HEK293 (cell line): Measurements from ENCODE around the gene KDF1.

ENCODE experiments used
- CTCF ChIA-PET: fragments of 350-600 bp; formaldehyde crosslinking; extraction: SDS; loops from one replicate; lab custom pipeline; 2021; ENCODE audit warnings: antibody characterized with exemption; lab: Yijun Ruan, JAX
- POLR2A ChIA-PET: fragments of 300-600 bp; formaldehyde crosslinking; extraction: SDS; loops from one replicate; lab custom pipeline; 2020; ENCODE audit warnings: antibody characterized with exemption, inconsistent platforms; lab: Yijun Ruan, JAX
- H3K27ac ChIP-seq: fragments of 200-500 bp; sonication (Bioruptor generic); 2 replicates; pipeline ENCODE4 v1.5.1; 2014; ENCODE audit warnings: low read depth, low read length, control low read depth, inconsistent platforms; ENCODE audit errors: extremely low read depth
- H3K36me3 ChIP-seq, 2 experiments: fragments of 200-500 bp in 1 of 2; sonication (Bioruptor generic) in 1 of 2; 1 replicate in 1 of 2; 2 replicates in 1 of 2; pipeline ENCODE4 v1.5.1; 2014 to 2017; ENCODE audit warnings: inconsistent platforms in 2 of 2, low read length in 2 of 2; ENCODE audit not compliant: control insufficient read depth in 2 of 2, insufficient read depth in 1 of 2
- H3K4me1 ChIP-seq: fragments of 200-500 bp; sonication (Bioruptor generic); 2 replicates; pipeline ENCODE4 v1.5.1; 2014; ENCODE audit warnings: mild to moderate bottlenecking, low read length, inconsistent platforms; ENCODE audit not compliant: control insufficient read depth, insufficient read depth
- H3K4me3 ChIP-seq: 2 replicates; pipeline ENCODE4 v1.5.1; 2011; ENCODE audit warnings: low read depth, mild to moderate bottlenecking, control low read depth, low read length, moderate library complexity
- H3K9me3 ChIP-seq: fragments of 200-500 bp; sonication (Bioruptor generic); 2 replicates; pipeline ENCODE4 v1.5.1; 2014; ENCODE audit warnings: low read depth, low read length, inconsistent platforms; ENCODE audit not compliant: control insufficient read depth, insufficient read depth
- CTCF ChIP-seq: fragments of 450-650 bp; formaldehyde crosslinking; IDR thresholded peaks from 2 replicates; pipeline ENCODE4 v1.5.1; 2016; ENCODE audit warnings: missing biosample characterization, missing genetic modification characterization
- FEZF1 ChIP-seq: fragments of 450-650 bp; formaldehyde crosslinking; IDR thresholded peaks from 2 replicates; pipeline ENCODE4 v1.5.1; 2016; ENCODE audit warnings: missing biosample characterization, missing genetic modification characterization
- HOXD13 ChIP-seq: sonication (generic); formaldehyde crosslinking; IDR thresholded peaks from 2 replicates; pipeline ENCODE4 v1.8.0; 2022; ENCODE audit warnings: missing genetic modification reagents, borderline replicate concordance
- OSR2 ChIP-seq: fragments of 450-650 bp; formaldehyde crosslinking; IDR thresholded peaks from 2 replicates; pipeline ENCODE4 v1.5.1; 2016; ENCODE audit warnings: missing biosample characterization, missing genetic modification characterization
- ZNF140 ChIP-seq: fragments of 450-650 bp; formaldehyde crosslinking; IDR thresholded peaks from 2 replicates; pipeline ENCODE4 v1.5.1; 2016; ENCODE audit warnings: missing biosample characterization, missing genetic modification characterization
- ZNF19 ChIP-seq: fragments of 450-650 bp; formaldehyde crosslinking; IDR thresholded peaks from 2 replicates; pipeline ENCODE4; 2016; ENCODE audit warnings: missing biosample characterization, missing genetic modification characterization, low read depth
- ZNF223 ChIP-seq: fragments of 450-650 bp; formaldehyde crosslinking; IDR thresholded peaks from 2 replicates; pipeline ENCODE4 v1.5.1; 2016; ENCODE audit warnings: missing biosample characterization, missing genetic modification characterization
- ZNF302 ChIP-seq: fragments of 450-650 bp; formaldehyde crosslinking; IDR thresholded peaks from 2 replicates; pipeline ENCODE4 v1.5.1; 2016; ENCODE audit warnings: missing biosample characterization, missing genetic modification characterization, low read depth
- ZNF366 ChIP-seq: fragments of 450-650 bp; formaldehyde crosslinking; conservative IDR thresholded peaks from 2 replicates; pipeline ENCODE4 v1.5.1; 2016; ENCODE audit warnings: missing biosample characterization, missing genetic modification characterization
- ZNF510 ChIP-seq: fragments of 450-650 bp; formaldehyde crosslinking; IDR thresholded peaks from 2 replicates; pipeline ENCODE4 v1.5.1; 2018; ENCODE audit warnings: mild to moderate bottlenecking, missing genetic modification characterization, missing biosample characterization; ENCODE audit not compliant: insufficient replicate concordance
- ZNF529 ChIP-seq: fragments of 450-650 bp; formaldehyde crosslinking; IDR thresholded peaks from 2 replicates; pipeline ENCODE4 v1.5.1; 2017; ENCODE audit warnings: missing genetic modification characterization, missing biosample characterization; ENCODE audit not compliant: insufficient replicate concordance
- ZNF664 ChIP-seq: fragments of 450-650 bp; formaldehyde crosslinking; IDR thresholded peaks from 2 replicates; pipeline ENCODE4 v1.5.1; 2016; ENCODE audit warnings: missing biosample characterization, missing genetic modification characterization
- ZNF785 ChIP-seq: fragments of 450-650 bp; formaldehyde crosslinking; IDR thresholded peaks from 2 replicates; pipeline ENCODE4 v1.5.1; 2016; ENCODE audit warnings: missing biosample characterization, missing genetic modification characterization
- ZXDB ChIP-seq: fragments of 450-650 bp; formaldehyde crosslinking; IDR thresholded peaks from 2 replicates; pipeline ENCODE4 v1.5.1; 2016; ENCODE audit warnings: missing biosample characterization, missing genetic modification characterization
- TF ChIP-seq, protein P1 (sequence below): fragments of 450-650 bp; formaldehyde crosslinking; IDR thresholded peaks from 2 replicates; pipeline ENCODE4 v1.5.1; 2017; ENCODE audit warnings: missing biosample characterization, mild to moderate bottlenecking, missing genetic modification characterization, moderate library complexity
- TF ChIP-seq, protein P2 (sequence below): IDR thresholded peaks from 2 replicates; pipeline ENCODE4 v1.6.1; 2011; ENCODE audit warnings: mild to moderate bottlenecking, low read depth, low read length, borderline replicate concordance

The KDF1 gene

DNA sequence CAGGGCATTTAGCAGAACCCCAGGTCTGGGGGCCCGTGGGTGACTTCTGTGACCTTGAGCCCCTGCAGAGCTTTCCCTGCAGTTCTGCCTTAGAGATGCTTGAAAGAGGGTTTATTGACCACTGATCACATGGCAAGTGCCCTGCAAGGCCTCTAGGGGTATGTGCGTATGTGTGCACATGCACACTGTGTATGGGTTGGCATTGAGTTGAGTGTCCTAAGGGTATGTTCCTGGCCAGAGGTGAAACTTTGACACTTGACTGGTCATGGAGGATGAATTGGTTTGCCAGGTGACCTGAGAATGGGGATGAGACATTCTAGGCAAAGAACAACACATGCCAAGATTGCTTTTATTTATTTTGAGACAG lies 21.6 kb downstream of the KDF1 start (continued):
- TF ChIP-seq ZNF19: no peak
- no peak for TF ChIP-seq CTCF (tag by site-specific recombination)
- no peak for TF ChIP-seq FEZF1 (tag by site-specific recombination)
- no peak for TF ChIP-seq ZNF510 (tag by site-specific recombination)
- no peak for TF ChIP-seq ZNF664
- TF ChIP-seq ZNF302 (tag by site-specific recombination): no peak
- TF ChIP-seq ZXDB (tag by site-specific recombination): no peak
- no peak for TF ChIP-seq ZNF785 (tag by site-specific recombination)
- TF ChIP-seq, all 188 proteins: peak for 0

GRCh38 chr1:26938004-26938658 lies 22.1 kb downstream of the KDF1 start:
- peaks cover 43 to 90% of the 10 kb centered on the region in 2 experiments for H3K36me3 ChIP-seq
- ChIA-PET POLR2A (interaction anchor here (0.8 kb wide), 1 partner anchor 73 kb away, joined by 3 read pairs; no protein-coding TSS in a partner anchor), CTCF (interaction anchor here (0.6 kb wide), 2 partner anchors 336 to 338 kb away, joined by 3 read pairs; no protein-coding TSS in a partner anchor)
- H3K27ac ChIP-seq: no peak overlapping the region
- H3K4me1 ChIP-seq: no peaks in the 10 kb centered on the region
- H3K9me3 ChIP-seq: no peaks in the 10 kb centered on the region
- H3K4me3 ChIP-seq: no peak overlapping the region
- TF ChIP-seq ZNF140 (tag by site-specific recombination): no peak
- no peak for TF ChIP-seq ZNF366 (tag by site-specific recombination)
- TF ChIP-seq OSR2 (tag by site-specific recombination): no peak
- TF ChIP-seq HOXD13: no peak
- TF ChIP-seq, all 188 proteins: peak for 0

DNA sequence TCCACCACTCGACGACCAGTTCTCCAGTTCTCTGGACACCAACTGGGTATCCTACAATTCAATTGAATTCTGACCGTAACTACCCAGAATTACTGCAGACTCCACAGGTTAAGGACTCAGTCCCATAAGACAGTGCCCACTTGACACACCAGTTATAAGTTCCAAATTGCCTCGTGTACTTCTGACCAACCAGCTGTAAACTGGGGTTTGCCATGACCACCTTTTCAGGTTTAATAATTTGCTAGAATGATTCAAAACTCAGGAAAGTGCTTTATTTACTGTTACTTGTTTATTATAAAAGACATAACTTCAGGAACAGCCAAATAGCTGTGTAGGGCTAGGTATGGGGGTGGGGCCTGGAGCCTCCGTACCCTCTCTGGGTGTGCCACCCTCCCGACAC lies 23.4 kb downstream of the KDF1 start:
- Histone ChIP-seq H3K36me3 (peaks cover 50 to 90% of the 10 kb centered on the region in 2 experiments), H3K4me1 (no peaks in the 10 kb centered on the region), H3K4me3 (no peak overlapping the region), H3K27ac (no peak overlapping the region), H3K9me3 (no peaks in the 10 kb centered on the region)
- ChIA-PET POLR2A (no interaction called here), CTCF (interaction anchor here (0.6 kb wide), 1 partner anchor 39 kb away, joined by 3 read pairs; no protein-coding TSS in a partner anchor)
- no peak for TF ChIP-seq ZNF529 (tag by site-specific recombination)
- TF ChIP-seq, protein P1, sequence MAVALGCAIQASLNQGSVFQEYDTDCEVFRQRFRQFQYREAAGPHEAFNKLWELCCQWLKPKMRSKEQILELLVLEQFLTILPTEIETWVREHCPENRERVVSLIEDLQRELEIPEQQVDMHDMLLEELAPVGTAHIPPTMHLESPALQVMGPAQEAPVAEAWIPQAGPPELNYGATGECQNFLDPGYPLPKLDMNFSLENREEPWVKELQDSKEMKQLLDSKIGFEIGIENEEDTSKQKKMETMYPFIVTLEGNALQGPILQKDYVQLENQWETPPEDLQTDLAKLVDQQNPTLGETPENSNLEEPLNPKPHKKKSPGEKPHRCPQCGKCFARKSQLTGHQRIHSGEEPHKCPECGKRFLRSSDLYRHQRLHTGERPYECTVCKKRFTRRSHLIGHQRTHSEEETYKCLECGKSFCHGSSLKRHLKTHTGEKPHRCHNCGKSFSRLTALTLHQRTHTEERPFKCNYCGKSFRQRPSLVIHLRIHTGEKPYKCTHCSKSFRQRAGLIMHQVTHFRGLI (tag by site-specific recombination): peak; percentile 98

DNA sequence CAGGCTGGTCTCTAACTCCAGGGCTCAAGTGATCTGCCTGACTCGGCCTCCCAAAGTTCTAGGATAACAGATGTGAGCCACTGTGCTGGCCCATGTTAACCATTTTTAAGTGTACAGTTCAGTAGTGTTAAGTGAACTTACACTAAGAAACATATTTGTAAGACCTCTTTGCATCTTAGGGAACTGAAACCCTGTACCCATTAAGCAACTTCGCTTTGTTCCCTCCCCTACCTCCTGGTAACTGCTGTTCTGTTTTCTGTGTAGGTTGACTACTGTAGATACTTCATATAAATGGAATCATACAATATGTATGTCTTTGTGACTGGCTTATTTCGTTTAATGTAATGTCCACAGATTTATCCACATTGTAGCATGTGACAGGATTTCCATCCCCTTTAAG lies 27.7 kb downstream of the KDF1 start:
- POLR2A ChIA-PET: interaction anchor here (0.7 kb wide), 1 partner anchor 15 kb away, joined by 3 read pairs; no protein-coding TSS in a partner anchor
- CTCF ChIA-PET: no interaction called here

More for the DNA sequence above, 27.7 kb downstream of the KDF1 start:
- Histone ChIP-seq H3K9me3 (no peaks in the 10 kb centered on the region), H3K4me3 (no peak overlapping the region), H3K27ac (no peak overlapping the region), H3K4me1 (no peaks in the 10 kb centered on the region), H3K36me3 (peaks cover 68 to 87% of the 10 kb centered on the region in 2 experiments)
- no peak for TF ChIP-seq ZNF223 (tag by site-specific recombination)
- TF ChIP-seq, protein P2, sequence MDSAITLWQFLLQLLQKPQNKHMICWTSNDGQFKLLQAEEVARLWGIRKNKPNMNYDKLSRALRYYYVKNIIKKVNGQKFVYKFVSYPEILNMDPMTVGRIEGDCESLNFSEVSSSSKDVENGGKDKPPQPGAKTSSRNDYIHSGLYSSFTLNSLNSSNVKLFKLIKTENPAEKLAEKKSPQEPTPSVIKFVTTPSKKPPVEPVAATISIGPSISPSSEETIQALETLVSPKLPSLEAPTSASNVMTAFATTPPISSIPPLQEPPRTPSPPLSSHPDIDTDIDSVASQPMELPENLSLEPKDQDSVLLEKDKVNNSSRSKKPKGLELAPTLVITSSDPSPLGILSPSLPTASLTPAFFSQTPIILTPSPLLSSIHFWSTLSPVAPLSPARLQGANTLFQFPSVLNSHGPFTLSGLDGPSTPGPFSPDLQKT: no peak
